ENCODE measurements around the gene DRC3.

DNA sequence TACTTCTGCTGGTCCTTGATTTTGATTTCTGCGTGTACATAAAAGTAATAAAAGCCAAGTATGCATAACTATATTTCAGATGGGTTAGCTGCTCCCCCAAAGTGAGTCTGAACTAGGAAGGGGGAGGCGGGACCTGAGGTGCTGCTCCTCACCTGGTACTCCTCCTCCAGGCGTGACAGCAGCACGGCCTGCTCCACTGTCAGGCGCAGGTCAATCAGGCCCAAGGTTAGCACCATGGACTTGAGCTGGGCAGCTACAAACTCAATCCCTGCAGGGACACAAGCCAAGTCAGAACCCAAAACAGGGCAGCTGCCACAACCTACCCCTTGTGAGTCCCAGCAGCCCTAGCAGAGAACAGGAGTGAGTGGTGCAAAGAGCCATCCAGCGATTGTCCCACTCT, 48.3 kb downstream of the DRC3 start:
- no peak for TF ChIP-seq EZH2phosphoT487 (IDR thresholded peaks at IDR 0.05; ENCODE audit: borderline replicate concordance)
- TF ChIP-seq POLR2AphosphoS5 (IDR thresholded peaks at IDR 0.05; ENCODE audit: low read depth, low read length) = no peak
- no peak for TF ChIP-seq CTCF (IDR thresholded peaks at IDR 0.05 in 2 of 3, conservative IDR thresholded peaks at IDR 0.05 in 1 of 3; ENCODE audit: borderline replicate concordance in 1 of 3, insufficient read depth in 1 of 3, low read depth in 2 of 3, low read length in 2 of 3)
- TF ChIP-seq POLR2A (IDR thresholded peaks at IDR 0.05; ENCODE audit: borderline replicate concordance, extremely low read depth, insufficient read depth, insufficient read length) = no peak
- no peak for TF ChIP-seq ZNF274 (IDR thresholded peaks at IDR 0.05; ENCODE audit: low read depth, low read length)
- TF ChIP-seq TCF7L2 (IDR thresholded peaks at IDR 0.05; ENCODE audit: borderline replicate concordance, extremely low read depth, insufficient read depth, insufficient read length) = no peak
- TF ChIP-seq, protein P1, sequence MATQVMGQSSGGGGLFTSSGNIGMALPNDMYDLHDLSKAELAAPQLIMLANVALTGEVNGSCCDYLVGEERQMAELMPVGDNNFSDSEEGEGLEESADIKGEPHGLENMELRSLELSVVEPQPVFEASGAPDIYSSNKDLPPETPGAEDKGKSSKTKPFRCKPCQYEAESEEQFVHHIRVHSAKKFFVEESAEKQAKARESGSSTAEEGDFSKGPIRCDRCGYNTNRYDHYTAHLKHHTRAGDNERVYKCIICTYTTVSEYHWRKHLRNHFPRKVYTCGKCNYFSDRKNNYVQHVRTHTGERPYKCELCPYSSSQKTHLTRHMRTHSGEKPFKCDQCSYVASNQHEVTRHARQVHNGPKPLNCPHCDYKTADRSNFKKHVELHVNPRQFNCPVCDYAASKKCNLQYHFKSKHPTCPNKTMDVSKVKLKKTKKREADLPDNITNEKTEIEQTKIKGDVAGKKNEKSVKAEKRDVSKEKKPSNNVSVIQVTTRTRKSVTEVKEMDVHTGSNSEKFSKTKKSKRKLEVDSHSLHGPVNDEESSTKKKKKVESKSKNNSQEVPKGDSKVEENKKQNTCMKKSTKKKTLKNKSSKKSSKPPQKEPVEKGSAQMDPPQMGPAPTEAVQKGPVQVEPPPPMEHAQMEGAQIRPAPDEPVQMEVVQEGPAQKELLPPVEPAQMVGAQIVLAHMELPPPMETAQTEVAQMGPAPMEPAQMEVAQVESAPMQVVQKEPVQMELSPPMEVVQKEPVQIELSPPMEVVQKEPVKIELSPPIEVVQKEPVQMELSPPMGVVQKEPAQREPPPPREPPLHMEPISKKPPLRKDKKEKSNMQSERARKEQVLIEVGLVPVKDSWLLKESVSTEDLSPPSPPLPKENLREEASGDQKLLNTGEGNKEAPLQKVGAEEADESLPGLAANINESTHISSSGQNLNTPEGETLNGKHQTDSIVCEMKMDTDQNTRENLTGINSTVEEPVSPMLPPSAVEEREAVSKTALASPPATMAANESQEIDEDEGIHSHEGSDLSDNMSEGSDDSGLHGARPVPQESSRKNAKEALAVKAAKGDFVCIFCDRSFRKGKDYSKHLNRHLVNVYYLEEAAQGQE (IDR thresholded peaks at IDR 0.05; ENCODE audit: low read depth) = no peak
- TF ChIP-seq, protein P2, sequence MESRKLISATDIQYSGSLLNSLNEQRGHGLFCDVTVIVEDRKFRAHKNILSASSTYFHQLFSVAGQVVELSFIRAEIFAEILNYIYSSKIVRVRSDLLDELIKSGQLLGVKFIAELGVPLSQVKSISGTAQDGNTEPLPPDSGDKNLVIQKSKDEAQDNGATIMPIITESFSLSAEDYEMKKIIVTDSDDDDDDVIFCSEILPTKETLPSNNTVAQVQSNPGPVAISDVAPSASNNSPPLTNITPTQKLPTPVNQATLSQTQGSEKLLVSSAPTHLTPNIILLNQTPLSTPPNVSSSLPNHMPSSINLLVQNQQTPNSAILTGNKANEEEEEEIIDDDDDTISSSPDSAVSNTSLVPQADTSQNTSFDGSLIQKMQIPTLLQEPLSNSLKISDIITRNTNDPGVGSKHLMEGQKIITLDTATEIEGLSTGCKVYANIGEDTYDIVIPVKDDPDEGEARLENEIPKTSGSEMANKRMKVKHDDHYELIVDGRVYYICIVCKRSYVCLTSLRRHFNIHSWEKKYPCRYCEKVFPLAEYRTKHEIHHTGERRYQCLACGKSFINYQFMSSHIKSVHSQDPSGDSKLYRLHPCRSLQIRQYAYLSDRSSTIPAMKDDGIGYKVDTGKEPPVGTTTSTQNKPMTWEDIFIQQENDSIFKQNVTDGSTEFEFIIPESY (IDR thresholded peaks at IDR 0.05; ENCODE audit: extremely low read depth, insufficient replicate concordance, low read length) = no peak
- no peak for TF ChIP-seq SRF (IDR thresholded peaks at IDR 0.05; ENCODE audit: low read depth)
- TF ChIP-seq EZH2 (IDR thresholded peaks at IDR 0.05) = no peak
- no peak for TF ChIP-seq RAD21 (IDR thresholded peaks at IDR 0.05; ENCODE audit: low read depth)
- no peak for TF ChIP-seq SIN3A (IDR thresholded peaks at IDR 0.05; ENCODE audit: low read depth)
- no peak for TF ChIP-seq SP1 (IDR thresholded peaks at IDR 0.05; ENCODE audit: low read depth)

Data from HCT116 (cell line).